ENCODE results near the gene INTS4.
"Not testable (repeated sequence)": the region's sequence is repeated elsewhere in the genome, so short reads cannot be mapped to it uniquely, and the experiment has no call there.

The INTS4 gene

GRCh38 chr11:77876045-77876444, 118.4 kb downstream of the INTS4 start:
- no peak for DNase-seq (ENCODE audit: low read depth in 2 of 2)
- H3K4me3 ChIP-seq (replicated peaks in 1 of 2; ENCODE audit: low read depth in 2 of 2, low read length in 2 of 2): no peak overlapping the region
- TF ChIP-seq CTCF (IDR thresholded peaks at IDR 0.05; ENCODE audit: low read depth, low read length): no peak

- no peak for DNase-seq (ENCODE audit: low read depth in 2 of 2)
- TF ChIP-seq CTCF (IDR thresholded peaks at IDR 0.05; ENCODE audit: low read depth, low read length): no peak
- no peak overlapping the region for H3K4me3 ChIP-seq (replicated peaks in 1 of 2; ENCODE audit: low read depth in 2 of 2, low read length in 2 of 2)
Measured at GRCh38 chr11:77874206-77874605, 120.3 kb downstream of the INTS4 start.

GRCh38 chr11:77873345-77873744, 121.1 kb downstream of the INTS4 start:
- no peak for DNase-seq (ENCODE audit: low read depth in 2 of 2)
- no peak for TF ChIP-seq CTCF (IDR thresholded peaks at IDR 0.05; ENCODE audit: low read depth, low read length)

GRCh38 chr11:77871855-77872254, 122.6 kb downstream of the INTS4 start:
- no peak overlapping the region for H3K4me3 ChIP-seq (replicated peaks in 1 of 2; ENCODE audit: low read depth in 2 of 2, low read length in 2 of 2)
- DNase-seq (ENCODE audit: low read depth in 2 of 2): no peak
- no peak for TF ChIP-seq CTCF (IDR thresholded peaks at IDR 0.05; ENCODE audit: low read depth, low read length)

More at GRCh38 chr11:77873345-77873744, 121.1 kb downstream of the INTS4 start:
- no peak overlapping the region for H3K4me3 ChIP-seq (replicated peaks in 1 of 2; ENCODE audit: low read depth in 2 of 2, low read length in 2 of 2)

GRCh38 chr11:77868744-77869143, 125.7 kb downstream of the INTS4 start:
- no peak for TF ChIP-seq CTCF (IDR thresholded peaks at IDR 0.05; ENCODE audit: low read depth, low read length)
- DNase-seq (ENCODE audit: low read depth in 2 of 2): no peak
- H3K4me3 ChIP-seq (replicated peaks in 1 of 2; ENCODE audit: low read depth in 2 of 2, low read length in 2 of 2): no peak overlapping the region

- no peak overlapping the region for H3K4me3 ChIP-seq (replicated peaks in 1 of 2; ENCODE audit: low read depth in 2 of 2, low read length in 2 of 2)
- DNase-seq (ENCODE audit: low read depth in 2 of 2): no peak
- TF ChIP-seq CTCF (IDR thresholded peaks at IDR 0.05; ENCODE audit: low read depth, low read length): no peak
Measured at GRCh38 chr11:77866336-77866735, 128.1 kb downstream of the INTS4 start.

GRCh38 chr11:77865805-77866204, 128.7 kb downstream of the INTS4 start:
- DNase-seq (ENCODE audit: low read depth in 2 of 2): peak in 1 of 2 donors; percentile 36
- no peak for TF ChIP-seq CTCF (IDR thresholded peaks at IDR 0.05; ENCODE audit: low read depth, low read length)
- H3K4me3 ChIP-seq (replicated peaks in 1 of 2; ENCODE audit: low read depth in 2 of 2, low read length in 2 of 2): no peak overlapping the region

GRCh38 chr11:77861444-77861843, 133.0 kb downstream of the INTS4 start:
- DNase-seq (ENCODE audit: low read depth in 2 of 2); H3K4me3 ChIP-seq (replicated peaks in 1 of 2; ENCODE audit: low read depth in 2 of 2, low read length in 2 of 2): not testable (repeated sequence)

GRCh38 chr11:77857906-77858457, 136.5 kb downstream of the INTS4 start:
- not testable (repeated sequence) for H3K4me3 ChIP-seq (replicated peaks in 1 of 2; ENCODE audit: low read depth in 2 of 2, low read length in 2 of 2); DNase-seq (ENCODE audit: low read depth in 2 of 2)
